Measurements from ENCODE around the gene STAT2. TPM values are rescaled to one million over a fixed set of nuclear protein-coding genes. Genes with fewer than 3 reads are reported as not detected.
"Not testable (repeated sequence)": the region's sequence is repeated elsewhere in the genome, so short reads cannot be mapped to it uniquely, and the experiment has no call there.

Gene STAT2
- polyA plus RNA-seq, 5 donors, result 120 to 174 (median 144) TPM

DNA sequence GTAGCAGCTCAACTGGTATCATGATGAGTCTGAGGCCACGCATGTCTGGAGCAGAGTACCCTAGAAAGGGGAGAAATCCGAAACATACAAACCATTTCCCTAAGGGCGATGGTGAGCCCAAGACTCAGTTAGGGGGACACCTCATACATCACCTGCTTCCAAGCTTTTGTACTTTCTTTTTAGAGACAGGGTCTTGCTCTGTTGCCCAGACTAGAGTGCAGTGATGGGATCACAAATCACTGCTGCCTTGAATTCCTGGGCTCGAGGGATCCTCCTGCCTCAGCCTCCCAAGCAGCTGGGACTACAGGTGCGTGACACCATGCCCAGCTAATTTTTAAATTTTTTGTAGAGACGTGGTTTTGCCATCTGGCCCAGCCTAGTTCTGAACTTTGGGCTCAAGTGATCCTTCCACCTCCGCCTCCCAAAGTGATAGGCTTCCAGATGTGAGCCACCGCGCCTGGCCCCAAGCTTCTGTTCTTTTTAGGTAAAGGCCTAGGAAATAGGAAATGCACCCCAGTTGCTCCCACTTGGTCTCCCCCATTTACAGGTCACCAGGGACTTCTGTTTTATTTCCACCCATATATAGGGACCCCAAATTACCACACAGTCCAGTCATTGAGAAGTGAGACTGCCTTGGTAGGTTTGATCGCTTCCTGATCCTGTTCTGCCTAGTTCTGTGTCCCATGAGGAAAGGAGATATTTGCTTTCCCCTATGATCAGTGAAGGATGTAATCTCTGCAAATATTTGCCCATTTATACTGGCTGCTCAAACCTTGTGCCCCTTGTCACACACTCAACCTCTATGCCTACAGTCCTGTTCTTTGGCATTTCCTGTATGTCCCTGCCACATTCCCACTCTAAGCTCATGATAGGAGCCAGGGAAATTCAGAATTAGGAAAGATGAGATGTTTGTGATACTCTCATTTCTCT, 2.5 kb upstream of the STAT2 start, which contains the start of gene APOF:
Gene APOF, minus strand, starts transcription at position 728 of the 930 bp plus-strand sequence. Its CDS starts 112 bp downstream, at position 616.
- DNase-seq, result no peak

- DNase-seq, result no peak
These were observed 1.7 kb upstream of the STAT2 start for GRCh38 chr12:56361487-56362129.

DNA sequence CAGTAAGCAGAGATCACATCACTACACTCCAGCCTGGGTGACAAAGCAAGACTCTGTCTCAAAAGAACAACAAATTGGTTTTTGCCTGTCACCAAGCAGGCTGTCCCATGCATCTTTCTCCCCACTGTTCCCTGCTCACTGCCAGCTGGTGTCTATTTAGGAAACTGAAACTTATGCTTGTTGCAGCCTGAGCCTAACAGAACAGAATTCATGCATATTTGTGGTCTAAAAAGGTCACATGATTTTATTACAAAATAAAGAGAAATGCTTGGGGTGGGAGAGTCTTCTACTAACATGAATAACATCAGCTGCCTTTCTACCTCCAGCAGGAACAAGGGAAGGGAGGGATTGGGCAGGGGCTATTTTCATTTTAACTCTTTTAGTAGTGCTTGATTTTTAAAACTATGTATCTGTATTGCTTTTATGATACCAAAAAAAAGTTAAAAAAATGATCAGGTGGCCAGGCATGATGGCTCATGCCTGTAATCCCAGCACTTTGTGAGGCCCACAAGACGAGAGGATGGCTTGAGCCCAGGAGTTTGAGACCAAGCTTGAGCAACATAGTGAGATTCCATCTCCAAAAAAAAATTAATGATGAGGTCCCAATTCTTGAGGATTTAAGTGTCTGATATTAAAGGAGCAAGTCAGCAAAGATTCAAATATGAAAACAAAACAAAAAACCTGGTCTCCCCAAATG, 923 bp downstream of the STAT2 start:
- DNase-seq, result peak in 1 of 2 donors; percentile 24

GRCh38 chr12:56351325-56351724, 8.6 kb downstream of the STAT2 start:
- no peak for DNase-seq

- no peak for DNase-seq
These were observed 9.2 kb downstream of the STAT2 start for GRCh38 chr12:56350662-56351061.

DNA sequence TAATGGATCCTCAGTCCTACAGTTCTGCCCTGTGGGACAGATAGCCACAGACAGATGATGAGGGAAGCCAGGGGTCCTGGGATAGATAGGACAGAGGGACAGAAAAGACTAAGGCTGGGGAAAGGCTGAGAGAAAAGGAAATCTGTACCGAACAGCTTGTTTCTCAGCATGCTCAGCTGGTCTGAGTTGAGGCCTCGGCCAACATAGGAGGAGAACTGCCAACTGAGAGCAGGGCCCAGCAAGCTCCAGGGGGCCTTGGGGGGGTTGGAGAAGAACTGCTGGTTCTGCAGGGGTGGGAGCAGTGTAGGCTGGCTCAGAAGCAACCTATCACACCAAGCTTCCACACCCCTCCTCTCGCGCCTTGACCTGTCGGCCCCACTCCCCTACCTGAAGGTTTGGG, 11.1 kb downstream of the STAT2 start:
- no peak for DNase-seq

DNA sequence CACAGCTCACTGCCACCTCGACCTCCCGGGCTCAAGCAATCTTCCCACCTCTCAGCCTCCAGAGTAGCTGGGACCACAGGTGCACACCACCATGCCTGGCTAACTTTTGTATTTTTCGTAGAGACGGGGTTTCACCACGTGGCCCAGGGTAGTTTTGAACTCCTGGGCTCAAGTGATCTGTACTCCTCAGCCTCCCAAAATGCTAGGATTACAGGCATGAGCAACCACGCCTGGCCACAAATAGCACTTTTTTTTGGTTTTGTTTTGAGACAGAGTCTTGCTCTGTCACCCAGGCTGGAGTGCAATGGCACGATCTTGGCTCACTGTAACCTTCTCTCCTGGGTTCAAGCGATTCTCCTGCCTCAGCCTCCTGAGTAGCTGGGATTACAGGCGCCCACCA, 12.7 kb downstream of the STAT2 start:
- not testable (repeated sequence) for DNase-seq

DNA sequence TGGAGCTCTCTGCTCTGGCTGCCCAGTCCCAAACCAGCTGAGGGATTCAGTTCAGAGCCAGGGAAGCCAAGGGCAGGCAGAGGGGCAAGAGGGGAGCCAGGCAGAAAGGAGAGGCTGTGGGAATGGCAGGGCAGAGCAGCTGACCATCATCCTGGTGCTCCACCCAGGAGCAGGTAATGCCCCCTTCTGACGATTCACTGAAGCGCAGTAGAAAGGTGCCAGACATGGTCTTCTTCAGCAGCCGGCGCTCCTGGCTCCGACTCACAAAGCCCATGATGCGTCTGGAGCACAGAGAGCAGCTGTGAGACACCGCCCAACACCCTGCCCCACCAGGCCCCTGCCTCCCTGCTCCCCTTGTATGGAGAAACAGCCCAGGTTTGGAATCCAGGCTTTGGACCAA, 13.2 kb downstream of the STAT2 start:
- DNase-seq, result no peak

GRCh38 chr12:56342290-56342689, 17.6 kb downstream of the STAT2 start:
- DNase-seq, result not testable (repeated sequence)

DNA sequence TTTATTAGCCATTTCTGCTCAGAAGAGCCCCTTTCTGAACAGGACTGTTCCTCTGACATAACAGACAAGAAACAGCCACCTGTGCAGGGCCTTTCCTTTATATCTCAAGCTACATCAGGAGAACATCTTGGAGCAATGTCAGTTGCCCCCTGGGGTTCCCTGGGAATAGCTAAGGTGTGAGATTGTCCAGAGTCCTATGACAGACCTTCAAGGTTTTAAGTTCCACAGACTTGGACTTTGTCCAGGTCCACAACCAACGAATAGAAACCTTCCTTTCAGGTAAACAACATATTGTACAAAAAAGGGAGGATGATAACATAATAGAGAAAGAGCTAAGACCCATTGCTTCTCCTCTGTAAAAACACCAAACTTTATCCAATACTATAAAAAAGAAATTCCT, 18.3 kb downstream of the STAT2 start:
- DNase-seq, result no peak

- no peak for DNase-seq
These were observed 20.8 kb downstream of the STAT2 start for GRCh38 chr12:56339158-56339422.

DNA sequence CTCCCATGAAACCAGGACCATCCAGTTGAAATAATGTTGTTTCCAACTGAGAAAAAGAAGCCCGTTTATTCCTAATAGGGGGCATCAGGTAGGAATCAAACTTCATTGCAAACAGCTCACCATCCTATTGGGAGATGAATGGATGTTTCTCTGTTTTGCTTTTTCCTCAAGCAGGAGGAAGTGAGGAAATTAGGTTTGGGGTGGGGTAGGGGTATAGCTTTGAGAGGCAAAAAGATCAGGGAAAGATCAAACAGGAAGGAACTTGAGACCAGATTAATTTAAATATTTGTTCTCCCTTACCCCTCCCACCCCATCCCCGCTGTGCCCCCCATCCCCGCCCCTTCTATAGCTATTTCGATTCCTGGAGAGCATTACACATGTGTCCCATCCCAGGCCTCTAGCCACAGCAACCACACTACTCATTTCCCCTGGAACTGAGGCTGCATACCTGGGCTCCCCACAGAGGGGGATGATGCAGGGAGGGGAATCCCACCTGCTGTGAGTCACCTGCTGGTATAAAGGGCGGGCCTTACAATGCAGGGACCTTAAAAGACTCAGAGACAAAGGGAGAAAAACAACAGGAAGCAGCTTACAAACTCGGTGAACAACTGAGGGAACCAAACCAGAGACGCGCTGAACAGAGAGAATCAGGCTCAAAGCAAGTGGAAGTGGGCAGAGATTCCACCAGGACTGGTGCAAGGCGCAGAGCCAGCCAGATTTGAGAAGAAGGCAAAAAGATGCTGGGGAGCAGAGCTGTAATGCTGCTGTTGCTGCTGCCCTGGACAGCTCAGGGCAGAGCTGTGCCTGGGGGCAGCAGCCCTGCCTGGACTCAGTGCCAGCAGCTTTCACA, 21.4 kb downstream of the STAT2 start, which contains the start of gene IL23A:
Gene IL23A, plus strand, starts transcription at position 577 of the 850 bp plus-strand sequence. Its CDS starts 161 bp downstream, at position 738.
- no peak for DNase-seq

GRCh38 chr12:56337753-56338251, 22.1 kb downstream of the STAT2 start:
- DNase-seq, result no peak

GRCh38 chr12:56336361-56337167, 23.3 kb downstream of the STAT2 start:
- no peak for DNase-seq

- not testable (repeated sequence) for DNase-seq
These were observed 24.4 kb downstream of the STAT2 start for GRCh38 chr12:56335527-56335926.

DNA sequence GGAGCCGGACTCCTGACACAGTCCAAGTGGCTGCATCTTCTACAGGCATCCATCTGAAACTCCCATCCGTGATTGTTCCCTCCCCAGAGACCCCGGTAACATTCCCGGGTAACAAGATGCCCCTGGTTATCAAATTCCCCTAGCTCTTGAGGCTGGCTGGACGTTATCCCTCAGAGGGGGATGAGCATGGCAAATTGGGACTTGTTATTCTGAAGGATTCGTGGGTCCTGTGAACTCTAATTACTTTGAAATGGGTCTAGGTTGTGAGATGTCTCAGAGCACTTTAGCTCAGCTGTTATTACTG, 25.5 kb downstream of the STAT2 start:
- no peak for DNase-seq

DNA sequence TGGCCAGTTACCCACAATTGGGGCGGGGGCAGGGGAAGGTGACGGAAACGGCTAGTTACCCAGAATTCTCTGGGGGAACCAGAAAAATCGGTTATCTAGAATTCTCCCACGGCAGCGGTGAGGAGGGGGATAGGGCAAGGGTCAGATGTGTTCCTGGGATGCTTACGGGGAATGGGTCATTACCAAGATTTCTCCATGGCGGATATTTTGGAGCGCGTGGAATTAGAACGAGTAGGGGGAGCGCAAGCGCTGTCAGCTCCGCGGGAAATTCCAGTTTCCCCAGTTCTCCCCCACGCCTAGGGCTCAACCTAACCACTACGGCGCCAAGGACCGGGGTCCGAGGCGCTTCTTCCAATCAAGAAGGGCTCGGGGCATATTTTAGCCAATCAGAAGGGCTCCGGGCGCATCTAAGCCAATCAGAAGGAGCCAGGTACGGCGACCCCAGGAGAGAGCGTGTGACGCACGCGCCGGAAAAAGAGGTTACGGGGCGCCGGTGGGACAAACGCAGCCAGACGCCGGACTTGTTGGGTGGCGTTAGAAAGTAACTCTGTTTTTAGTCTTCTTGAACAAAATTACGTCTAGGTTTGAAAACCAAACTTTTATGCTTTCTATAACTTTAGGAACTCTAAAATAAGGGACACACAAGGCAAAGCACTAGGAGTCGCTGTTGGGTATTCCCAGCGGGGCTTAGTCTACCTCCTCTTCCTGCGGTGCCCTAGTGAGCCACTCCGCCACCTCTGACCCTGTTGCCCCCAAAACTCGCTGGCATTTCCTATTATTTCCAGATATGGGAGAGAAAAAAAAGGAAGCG, 26.0 kb downstream of the STAT2 start, which contains the start of gene PAN2:
Gene PAN2, minus strand, starts transcription at position 322 of the 811 bp plus-strand sequence. CDS start 906 bp downstream, outside the sequence.
- DNase-seq, result peak; percentile 96 to 97

GRCh38 chr12:56333197-56333678, 26.7 kb downstream of the STAT2 start:
- DNase-seq, result no peak

DNA sequence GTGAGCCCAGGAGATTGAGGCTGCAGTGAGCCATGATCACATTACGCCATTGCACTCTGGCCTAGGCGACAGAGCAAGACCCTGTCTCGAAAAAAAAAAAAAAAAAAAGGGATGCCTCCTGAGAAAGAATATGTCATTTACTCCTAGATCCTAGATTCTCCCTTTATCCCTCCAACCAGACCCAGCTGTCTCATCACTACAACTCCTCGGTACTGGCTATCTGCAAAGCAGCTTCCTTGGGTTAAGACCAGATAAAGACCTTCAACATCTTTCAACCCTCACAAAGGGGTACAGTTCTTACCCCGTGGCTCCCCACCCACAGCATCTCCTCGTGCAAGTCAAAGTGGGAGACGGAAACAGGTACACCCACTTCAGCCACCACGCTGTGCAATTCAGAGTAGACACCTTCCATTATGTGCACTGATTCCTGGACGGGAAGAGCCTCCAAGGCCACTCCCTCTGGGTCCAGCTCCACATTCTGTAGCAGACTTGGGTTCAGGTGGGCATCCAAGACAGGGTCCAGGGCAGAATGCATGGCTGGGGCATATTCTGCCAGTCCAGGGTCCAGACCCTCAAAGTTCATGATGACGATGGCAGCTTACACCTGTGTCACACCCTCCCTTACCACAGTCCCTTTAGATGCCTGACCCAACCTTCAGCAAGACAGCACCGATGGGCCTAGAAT, 27.3 kb downstream of the STAT2 start:
- no peak for DNase-seq
